IPS DF 6.9 (cell line): Measurements from ENCODE around the gene LRAT.

ENCODE experiments used
- DNase-seq: peaks from one replicate; pipeline ENCODE4 v3.0.0-alpha.2; 2013; ENCODE audit warnings: low read depth, low spot score
- H3K27ac ChIP-seq: one replicate; pipeline ENCODE4 v1.5.1; 2013; ENCODE audit warnings: low read length, control low read depth
- H3K27me3 ChIP-seq: 2 replicates; pipeline ENCODE4 v1.6.1; 2013; ENCODE audit warnings: mild to moderate bottlenecking, low read length; ENCODE audit not compliant: control insufficient read depth, insufficient read depth
- H3K36me3 ChIP-seq: 2 replicates; pipeline ENCODE4 v1.6.1; 2013; ENCODE audit warnings: low read length; ENCODE audit not compliant: control insufficient read depth, insufficient read depth
- H3K4me1 ChIP-seq: 2 replicates; pipeline ENCODE4 v1.6.1; 2013; ENCODE audit warnings: low read length; ENCODE audit not compliant: control insufficient read depth, insufficient read depth
- H3K4me3 ChIP-seq: 2 replicates; pipeline ENCODE4 v1.5.1; 2013; ENCODE audit warnings: mild to moderate bottlenecking, low read length
- H3K9me3 ChIP-seq: 2 replicates; pipeline ENCODE4 v1.6.1; 2013; ENCODE audit warnings: low read length, inconsistent platforms; ENCODE audit not compliant: control insufficient read depth, insufficient read depth
- WGBS: extraction: QIAGEN DNeasy Blood & Tissue Kit; methylation state at CpG from one replicate; pipeline ENCODE4 v1.1.7; 2013; ENCODE audit warnings: mixed read lengths, missing lambda C conversion rate; ENCODE audit not compliant: insufficient read length, insufficient coverage; 5-methylcytosine and 5-hydroxymethylcytosine counted together

LRAT gene

GRCh38 chr4:154727540-154727939 lies 16.3 kb upstream of the LRAT start:
- Histone ChIP-seq H3K4me3 (no peak overlapping the region), H3K36me3 (no peaks in the 10 kb centered on the region), H3K4me1 (no peaks in the 10 kb centered on the region), H3K9me3 (no peaks in the 10 kb centered on the region), H3K27ac (no peak overlapping the region), H3K27me3 (no peaks in the 10 kb centered on the region)
- WGBS, result no CpG with 5 or more reads among the region's 1 CpG
- DNase-seq, result no peak

- Histone ChIP-seq H3K4me3 (no peak overlapping the region), H3K27me3 (no peaks in the 10 kb centered on the region), H3K36me3 (no peaks in the 10 kb centered on the region), H3K9me3 (no peaks in the 10 kb centered on the region), H3K27ac (no peak overlapping the region), H3K4me1 (no peaks in the 10 kb centered on the region; the same call in 1 of the 2 replicates)
- no peak for DNase-seq
Observed at GRCh38 chr4:154731756-154732155, 12.0 kb upstream of the LRAT start.

- no CpG with 5 or more reads among the region's 4 CpGs for WGBS
- Histone ChIP-seq H3K27ac (no peak overlapping the region), H3K9me3 (no peaks in the 10 kb centered on the region), H3K4me1 (no peaks in the 10 kb centered on the region; the same call in 1 of the 2 replicates), H3K4me3 (no peak overlapping the region), H3K27me3 (no peaks in the 10 kb centered on the region), H3K36me3 (no peaks in the 10 kb centered on the region)
- no peak for DNase-seq
Observed at GRCh38 chr4:154732669-154733068, 11.1 kb upstream of the LRAT start.

- Histone ChIP-seq H3K27ac (no peak overlapping the region), H3K9me3 (no peaks in the 10 kb centered on the region), H3K36me3 (no peaks in the 10 kb centered on the region), H3K4me3 (no peak overlapping the region), H3K27me3 (peaks cover 2% of the 10 kb centered on the region; the same call in 1 of the 2 replicates), H3K4me1 (peaks cover 5% of the 10 kb centered on the region; the same call in 1 of the 2 replicates)
- WGBS, result no CpG with 5 or more reads among the region's 1 CpG
- no peak for DNase-seq
Observed at GRCh38 chr4:154736770-154737169, 7.0 kb upstream of the LRAT start.

GRCh38 chr4:154738426-154738825 lies 5.4 kb upstream of the LRAT start:
- H3K9me3 ChIP-seq, result no peaks in the 10 kb centered on the region
- H3K4me3 ChIP-seq, result no peak overlapping the region
- no CpG with 5 or more reads among the region's 2 CpGs for WGBS
- no peak for DNase-seq
- H3K27me3 ChIP-seq, result peaks cover 6% of the 10 kb centered on the region; the same call in 1 of the 2 replicates
- peaks cover 5% of the 10 kb centered on the region; the same call in 1 of the 2 replicates for H3K4me1 ChIP-seq
- H3K27ac ChIP-seq, result no peak overlapping the region
- H3K36me3 ChIP-seq, result no peaks in the 10 kb centered on the region

- DNase-seq, result no peak
- no peak overlapping the region for H3K4me3 ChIP-seq
- peaks cover 6% of the 10 kb centered on the region; the same call in 1 of the 2 replicates for H3K27me3 ChIP-seq
- no peaks in the 10 kb centered on the region for H3K36me3 ChIP-seq
- no peaks in the 10 kb centered on the region for H3K9me3 ChIP-seq
- peaks cover 5% of the 10 kb centered on the region; the same call in 1 of the 2 replicates for H3K4me1 ChIP-seq
- no peak overlapping the region for H3K27ac ChIP-seq
Observed at GRCh38 chr4:154739111-154739510, 4.7 kb upstream of the LRAT start.

GRCh38 chr4:154740462-154740861 lies 3.3 kb upstream of the LRAT start:
- Histone ChIP-seq H3K4me3 (no peak overlapping the region), H3K27me3 (peaks cover 10% of the 10 kb centered on the region; the same call in 1 of the 2 replicates), H3K9me3 (no peaks in the 10 kb centered on the region), H3K4me1 (peaks cover 5% of the 10 kb centered on the region; the same call in 1 of the 2 replicates), H3K36me3 (no peaks in the 10 kb centered on the region), H3K27ac (no peak overlapping the region)
- WGBS, result no CpG with 5 or more reads among the region's 24 CpGs
- no peak for DNase-seq

GRCh38 chr4:154741131-154741665 lies 2.6 kb upstream of the LRAT start:
- DNase-seq, result no peak
- H3K27me3 ChIP-seq, result peaks cover 10% of the 10 kb centered on the region; the same call in 1 of the 2 replicates
- H3K36me3 ChIP-seq, result no peaks in the 10 kb centered on the region
- no peaks in the 10 kb centered on the region for H3K9me3 ChIP-seq
- H3K4me1 ChIP-seq, result peaks cover 5% of the 10 kb centered on the region; the same call in 1 of the 2 replicates
- H3K4me3 ChIP-seq, result no peak overlapping the region
- WGBS, result no CpG with 5 or more reads among the region's 20 CpGs
- no peak overlapping the region for H3K27ac ChIP-seq

GRCh38 chr4:154741922-154742850 lies 1.6 kb upstream of the LRAT start:
- no peak for DNase-seq
- H3K36me3 ChIP-seq, result no peaks in the 10 kb centered on the region
- H3K27ac ChIP-seq, result no peak overlapping the region
- WGBS, result no CpG with 5 or more reads among the region's 49 CpGs
- peaks cover 10% of the 10 kb centered on the region; the same call in 1 of the 2 replicates for H3K27me3 ChIP-seq
- peaks cover 5% of the 10 kb centered on the region; the same call in 1 of the 2 replicates for H3K4me1 ChIP-seq
- H3K4me3 ChIP-seq, result peak overlapping the region; percentile 29; the same call in 1 of the 2 replicates
- no peaks in the 10 kb centered on the region for H3K9me3 ChIP-seq

- WGBS, result no CpG with 5 or more reads among the region's 31 CpGs
- DNase-seq, result no peak
- no peak overlapping the region for H3K27ac ChIP-seq
- peaks cover 1% of the 10 kb centered on the region; the same call in 1 of the 2 replicates for H3K4me1 ChIP-seq
- no peaks in the 10 kb centered on the region for H3K36me3 ChIP-seq
- H3K4me3 ChIP-seq, result peak overlapping the region; percentile 85
- H3K27me3 ChIP-seq, result peaks cover 10% of the 10 kb centered on the region; the same call in 1 of the 2 replicates
- no peaks in the 10 kb centered on the region for H3K9me3 ChIP-seq
Observed at GRCh38 chr4:154744341-154744926, 634 bp downstream of the LRAT start.
